HUES48 (cell line): ENCODE measurements around the gene TUFM.
"Not testable (repeated sequence)": the region's sequence is repeated elsewhere in the genome, so short reads cannot be mapped to it uniquely, and the experiment has no call there.

ENCODE experiments used
- H3K27ac ChIP-seq: one replicate; pipeline ENCODE4 v1.7.0; 2013; ENCODE audit warnings: low read depth, low read length, inconsistent platforms
- H3K27me3 ChIP-seq: 2 replicates; pipeline ENCODE4 v1.6.1; 2013; ENCODE audit warnings: mild to moderate bottlenecking, low read length; ENCODE audit not compliant: control insufficient read depth, insufficient read depth
- H3K36me3 ChIP-seq: 2 replicates; pipeline ENCODE4 v1.6.1; 2013; ENCODE audit warnings: low read length; ENCODE audit not compliant: control insufficient read depth, insufficient read depth
- H3K4me1 ChIP-seq: 2 replicates; pipeline ENCODE4 v1.6.1; 2013; ENCODE audit warnings: mild to moderate bottlenecking, low read length; ENCODE audit not compliant: control insufficient read depth, insufficient read depth
- H3K4me3 ChIP-seq: 2 replicates; pipeline ENCODE4 v1.5.1; 2013; ENCODE audit warnings: mild to moderate bottlenecking, low read depth, low read length
- H3K9ac ChIP-seq: 2 replicates; pipeline ENCODE4 v1.6.1; 2013; ENCODE audit warnings: mild to moderate bottlenecking, low read depth, low read length, moderate library complexity
- H3K9me3 ChIP-seq: 2 replicates; pipeline ENCODE4 v1.6.1; 2013; ENCODE audit warnings: low read length; ENCODE audit not compliant: control insufficient read depth, insufficient read depth

The TUFM gene

DNA sequence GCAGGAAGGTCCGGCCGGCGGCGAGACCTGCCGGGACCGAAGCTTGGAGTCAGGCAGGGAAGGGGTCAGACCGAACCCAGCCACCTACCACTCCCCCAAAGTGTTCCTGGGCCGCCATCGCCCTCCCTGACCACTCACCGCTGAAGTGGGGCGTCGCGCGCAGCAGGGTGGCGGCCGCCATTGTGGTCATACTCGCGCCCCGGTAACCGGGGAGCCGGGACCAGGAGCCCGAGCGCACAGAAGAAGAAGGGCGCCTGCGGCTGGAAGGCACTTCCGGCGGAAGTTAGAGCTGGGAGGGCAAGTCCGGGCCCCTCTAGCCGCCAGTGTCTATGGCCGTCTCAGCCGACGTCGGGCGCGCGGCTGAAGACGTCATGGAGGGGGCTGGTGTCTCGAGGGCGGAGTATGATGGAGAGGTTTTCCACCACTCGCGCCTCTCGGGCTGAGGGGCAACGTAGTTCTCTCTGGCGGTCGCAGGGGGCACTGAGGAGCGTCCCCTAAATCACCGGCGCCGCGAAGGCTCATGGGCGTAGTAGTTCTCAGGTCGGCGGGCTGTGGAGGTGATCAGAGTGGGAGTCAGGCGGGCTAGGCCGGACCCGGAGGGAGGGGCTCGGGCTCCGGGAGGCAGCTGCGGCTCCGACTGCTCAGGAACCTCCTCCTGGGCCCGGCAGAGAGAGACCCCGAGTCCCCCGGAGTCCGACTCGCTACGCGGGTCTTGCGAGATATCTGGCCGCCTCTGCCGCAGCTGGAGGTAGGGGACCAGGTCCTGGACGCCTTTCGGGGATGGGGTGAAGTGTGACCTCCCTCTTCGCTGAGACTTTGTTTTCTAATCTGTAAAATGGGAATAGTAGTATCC, at the start of gene TUFM:
Gene TUFM, minus strand, starts transcription at position 269 of the 853 bp plus-strand sequence. Its CDS starts 79 bp downstream, at position 190.
- no peaks in the 10 kb centered on the region for H3K9me3 ChIP-seq
- H3K27me3 ChIP-seq, result no peaks in the 10 kb centered on the region
- H3K27ac ChIP-seq, result peak within 1 kb of the TSS; percentile 86
- H3K4me1 ChIP-seq, result no peaks in the 10 kb centered on the region
- peak within 1 kb of the TSS; percentile 87 for H3K9ac ChIP-seq
- peak within 1 kb of the TSS; percentile 96 for H3K4me3 ChIP-seq
- H3K36me3 ChIP-seq, result peaks cover 35% of the 10 kb centered on the region

DNA sequence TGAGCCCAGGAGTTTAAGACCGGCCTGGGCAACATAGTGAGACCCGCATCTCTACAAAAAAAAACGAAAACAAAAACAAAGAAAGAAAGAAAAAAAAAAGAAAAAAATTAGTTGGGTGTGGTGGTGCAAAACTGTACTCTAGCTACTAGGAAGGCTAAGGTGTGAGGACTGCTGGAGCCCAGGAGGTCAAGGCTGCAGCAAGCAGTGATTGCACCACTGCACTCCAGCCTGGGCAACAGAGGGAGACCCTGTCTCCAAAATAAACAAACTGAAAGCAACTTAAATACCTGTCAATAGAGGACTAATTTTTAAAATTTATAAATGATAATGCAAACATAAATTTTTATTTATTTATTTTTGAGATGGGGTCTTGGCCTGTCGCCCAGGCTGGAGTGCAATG, 49.5 kb upstream of the TUFM start:
- Histone ChIP-seq H3K27ac (no peak overlapping the region), H3K9me3 (no peaks in the 10 kb centered on the region), H3K27me3 (no peaks in the 10 kb centered on the region), H3K9ac (no peak overlapping the region), H3K36me3 (no peaks in the 10 kb centered on the region), H3K4me1 (no peaks in the 10 kb centered on the region), H3K4me3 (no peak overlapping the region)

DNA sequence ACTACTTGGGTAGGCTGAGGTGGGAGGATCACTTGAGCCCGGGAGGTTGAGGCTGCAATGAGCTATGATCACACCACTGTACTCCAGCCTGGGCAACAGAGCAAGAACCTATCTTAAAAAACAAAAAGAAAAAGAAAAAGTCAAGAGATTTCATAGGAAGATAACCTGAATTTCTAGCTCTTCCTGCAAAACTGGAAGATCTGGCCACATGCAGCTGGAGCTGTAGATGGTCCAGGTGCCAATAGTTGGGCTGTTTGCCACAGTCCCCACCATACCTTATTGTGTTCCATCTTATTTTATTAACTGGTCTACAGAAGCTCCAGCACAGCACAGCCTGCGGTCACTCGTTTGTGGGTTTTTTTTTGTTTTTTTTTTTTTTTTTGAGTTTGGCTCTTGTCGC, 47.1 kb upstream of the TUFM start:
- Histone ChIP-seq H3K9ac (no peak overlapping the region), H3K9me3 (no peaks in the 10 kb centered on the region), H3K27ac (no peak overlapping the region), H3K27me3 (no peaks in the 10 kb centered on the region), H3K36me3 (no peaks in the 10 kb centered on the region), H3K4me3 (no peak overlapping the region), H3K4me1 (no peaks in the 10 kb centered on the region)

DNA sequence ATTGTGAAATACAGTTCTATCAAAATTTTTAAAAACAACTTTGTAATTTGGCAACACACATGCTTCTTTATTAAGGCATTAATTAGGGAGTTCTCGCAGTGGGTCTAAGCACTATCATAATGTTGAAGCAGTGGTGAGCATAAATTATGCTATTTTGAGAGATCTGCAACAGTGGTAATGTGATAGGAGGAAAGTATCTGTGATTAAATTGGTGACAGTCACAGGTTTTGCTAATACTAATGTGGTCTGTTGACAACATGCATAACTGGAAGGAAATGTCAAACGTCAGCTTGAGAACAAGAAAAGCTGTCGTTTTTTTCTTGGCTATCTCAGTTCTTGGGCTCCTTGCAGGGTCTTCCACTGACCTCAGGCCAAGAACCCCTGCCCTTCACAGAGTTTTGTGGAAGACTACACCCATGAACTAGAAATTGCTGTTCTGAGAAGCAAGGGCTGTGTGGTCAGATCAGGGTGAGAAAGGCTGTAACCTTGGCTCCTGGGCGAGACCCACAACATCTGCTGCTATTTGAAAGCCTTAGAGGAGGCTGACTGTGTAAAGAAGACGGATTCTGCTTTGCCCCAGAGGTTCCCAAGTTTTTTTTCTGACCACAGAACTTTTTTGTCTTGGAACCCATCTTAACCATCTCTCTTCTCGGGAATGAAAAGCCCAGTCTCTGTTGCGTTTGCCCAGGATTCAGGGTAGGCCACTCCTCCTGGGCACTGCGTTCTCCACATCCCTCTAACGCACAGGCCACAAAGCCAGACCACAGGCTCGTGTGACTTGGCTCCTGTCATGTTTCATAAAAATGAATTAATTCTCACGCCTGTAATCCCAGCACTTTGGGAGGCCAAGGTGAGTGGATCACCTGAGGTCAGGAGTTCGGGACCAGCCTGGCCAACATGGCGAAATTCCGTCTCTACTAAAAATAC, 46.1 kb upstream of the TUFM start:
- no peaks in the 10 kb centered on the region for H3K27me3 ChIP-seq
- no peaks in the 10 kb centered on the region for H3K4me1 ChIP-seq
- no peak overlapping the region for H3K27ac ChIP-seq
- no peaks in the 10 kb centered on the region for H3K36me3 ChIP-seq
- no peaks in the 10 kb centered on the region for H3K9me3 ChIP-seq
- no peak overlapping the region for H3K9ac ChIP-seq
- no peak overlapping the region for H3K4me3 ChIP-seq

- not testable (repeated sequence) for H3K36me3 ChIP-seq, H3K9me3 ChIP-seq, H3K27ac ChIP-seq, H3K4me1 ChIP-seq, H3K4me3 ChIP-seq, H3K27me3 ChIP-seq, H3K9ac ChIP-seq
Observed at GRCh38 chr16:28890355-28890754, 44.2 kb upstream of the TUFM start.

DNA sequence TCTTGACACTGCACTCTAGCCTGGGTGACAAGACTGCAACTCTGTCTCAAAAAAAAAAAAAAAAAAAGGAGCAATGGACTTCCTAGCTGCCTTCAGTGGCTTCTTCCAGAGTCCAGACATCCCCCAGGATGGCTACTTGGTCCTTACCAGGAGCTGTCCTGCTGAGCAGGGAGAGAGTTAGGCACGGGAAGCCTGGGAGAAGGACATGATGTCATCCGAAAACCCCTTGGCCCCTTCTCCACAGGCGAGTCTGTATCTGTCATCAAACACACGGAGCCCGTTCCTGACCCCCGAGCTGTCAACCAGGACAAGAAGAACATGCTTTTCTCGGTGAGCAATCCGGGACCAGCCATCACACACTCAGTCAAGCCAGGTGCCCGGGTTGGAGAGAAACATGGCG, 40.8 kb upstream of the TUFM start:
- peaks cover 12% of the 10 kb centered on the region for H3K4me1 ChIP-seq
- H3K27me3 ChIP-seq, result no peaks in the 10 kb centered on the region
- no peak overlapping the region for H3K9ac ChIP-seq
- no peak overlapping the region for H3K4me3 ChIP-seq
- no peak overlapping the region for H3K27ac ChIP-seq
- no peaks in the 10 kb centered on the region for H3K36me3 ChIP-seq
- H3K9me3 ChIP-seq, result no peaks in the 10 kb centered on the region

DNA sequence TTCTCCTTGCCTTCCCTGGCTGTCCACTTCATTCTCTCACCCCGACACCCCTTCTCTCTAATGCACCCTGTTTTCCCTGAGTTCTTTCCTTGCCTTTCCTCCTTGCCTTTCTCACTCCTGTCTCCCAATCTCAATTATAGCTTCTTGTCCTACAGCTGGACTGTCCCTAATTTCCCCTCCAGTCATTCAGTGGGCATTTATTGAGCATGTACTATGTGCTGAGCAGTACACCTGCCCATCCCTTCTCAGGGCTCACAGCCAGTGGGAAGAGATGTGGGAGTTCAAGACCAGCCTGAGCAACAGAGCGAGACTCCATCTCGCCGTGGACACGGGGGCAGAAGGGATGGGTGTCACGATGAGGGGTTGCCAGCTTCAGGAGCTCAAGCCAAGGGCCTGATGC, 37.9 kb upstream of the TUFM start:
- Histone ChIP-seq H3K4me1 (peaks cover 17% of the 10 kb centered on the region), H3K4me3 (no peak overlapping the region), H3K9me3 (no peaks in the 10 kb centered on the region), H3K36me3 (no peaks in the 10 kb centered on the region), H3K9ac (no peak overlapping the region), H3K27me3 (peaks cover 7% of the 10 kb centered on the region), H3K27ac (no peak overlapping the region)

DNA sequence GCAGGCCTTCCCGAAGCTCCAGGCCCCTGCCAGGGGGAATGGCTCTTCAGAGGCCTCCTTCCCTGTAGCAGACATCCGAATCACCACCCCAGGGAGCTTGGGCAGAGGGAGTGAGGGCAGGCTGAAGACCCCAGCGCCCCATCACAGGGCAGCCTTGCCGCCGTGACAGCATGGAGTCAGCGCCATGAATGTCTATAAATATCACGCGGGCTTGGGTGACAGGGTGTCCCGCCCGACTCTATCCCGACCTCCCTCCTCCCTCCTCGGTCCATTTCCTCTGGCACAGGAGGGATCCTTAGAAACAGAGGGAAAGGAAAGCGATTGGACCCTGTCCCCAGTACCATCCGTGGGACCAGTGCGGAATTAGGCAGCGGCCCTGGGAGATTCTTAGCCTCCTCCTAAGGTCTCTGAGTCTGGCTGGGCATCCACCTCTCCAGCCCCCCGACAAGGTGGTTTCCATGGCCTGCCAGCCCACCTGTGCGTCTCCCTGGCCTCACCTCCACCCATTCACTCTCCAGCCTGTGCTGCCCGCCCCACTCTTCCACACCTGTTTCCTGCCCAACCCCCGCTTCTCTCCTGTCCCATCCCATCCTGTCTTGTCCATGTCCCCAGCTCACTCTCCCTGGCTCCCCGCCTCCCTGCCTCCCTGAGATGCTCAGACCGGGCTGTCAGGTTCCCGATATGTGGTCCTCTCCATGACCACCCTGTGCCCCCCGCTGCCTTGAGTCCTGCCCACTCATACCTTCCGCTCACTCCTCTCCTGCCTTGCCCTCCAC, 37.3 kb upstream of the TUFM start:
- no peaks in the 10 kb centered on the region for H3K9me3 ChIP-seq
- no peak overlapping the region for H3K27ac ChIP-seq
- peaks cover 7% of the 10 kb centered on the region for H3K27me3 ChIP-seq
- H3K4me1 ChIP-seq, result peaks cover 17% of the 10 kb centered on the region
- H3K36me3 ChIP-seq, result no peaks in the 10 kb centered on the region
- H3K9ac ChIP-seq, result 0 out of 2 replicates have a peak overlapping the region, but pooled peaks have one; percentile 31
- no peak overlapping the region for H3K4me3 ChIP-seq

DNA sequence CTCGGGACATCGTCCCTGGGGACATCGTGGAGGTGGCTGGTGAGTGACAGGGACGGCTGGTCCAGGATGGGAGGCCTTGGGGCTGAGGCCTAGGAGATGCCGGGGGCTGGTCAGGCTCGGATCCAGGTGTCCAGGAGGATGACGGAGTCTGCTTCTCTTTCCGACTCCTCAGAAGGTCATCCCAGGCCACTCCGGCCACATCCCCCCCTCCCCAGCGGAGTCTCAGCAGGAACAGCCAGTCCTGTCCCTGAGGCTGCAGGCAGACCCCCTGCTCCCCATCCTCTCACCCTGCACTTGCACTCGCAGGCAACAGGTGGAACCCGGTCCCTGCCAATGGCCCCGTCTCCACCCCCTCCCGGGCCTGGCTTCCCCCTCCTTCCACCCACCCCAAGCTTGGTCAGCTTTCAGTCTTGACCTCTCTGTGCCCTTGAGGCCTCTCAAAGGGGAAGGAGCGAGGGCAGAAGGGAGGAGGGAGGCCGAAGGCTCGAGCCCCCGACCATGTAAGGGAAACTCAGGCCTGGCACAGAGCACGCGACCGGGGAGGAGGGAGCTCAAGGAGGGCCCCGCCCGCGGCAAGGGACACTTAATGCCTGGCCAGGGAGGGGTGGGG, 36.5 kb upstream of the TUFM start:
- H3K4me3 ChIP-seq, result no peak overlapping the region
- no peaks in the 10 kb centered on the region for H3K36me3 ChIP-seq
- H3K9ac ChIP-seq, result peak overlapping the region; percentile 31; the same call in 1 of the 2 replicates
- no peaks in the 10 kb centered on the region for H3K9me3 ChIP-seq
- peaks cover 17% of the 10 kb centered on the region for H3K4me1 ChIP-seq
- no peak overlapping the region for H3K27ac ChIP-seq
- peaks cover 7% of the 10 kb centered on the region for H3K27me3 ChIP-seq

DNA sequence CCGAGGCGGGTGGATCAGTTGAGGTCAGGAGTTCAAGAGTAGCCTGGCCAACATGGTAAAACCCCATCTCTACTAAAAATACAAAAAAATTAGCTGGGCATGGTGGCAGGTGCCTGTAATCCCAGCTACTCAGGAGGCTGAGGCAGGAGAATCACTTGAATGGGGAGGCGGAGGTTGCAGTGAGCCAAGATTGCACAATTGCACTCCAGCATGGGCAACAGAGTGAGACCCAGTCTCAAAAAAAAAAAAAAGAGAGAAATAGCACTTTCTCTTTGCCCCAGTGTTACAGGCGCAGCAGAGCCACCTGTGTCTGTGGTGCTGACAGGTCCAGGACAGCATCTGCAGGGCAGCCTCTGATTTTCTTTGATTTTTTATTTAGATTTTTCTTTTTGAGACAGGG, 35.4 kb upstream of the TUFM start:
- H3K27ac ChIP-seq, H3K36me3 ChIP-seq, H3K27me3 ChIP-seq, H3K4me3 ChIP-seq, H3K9me3 ChIP-seq, H3K9ac ChIP-seq: not testable (repeated sequence)
- peaks cover 23% of the 10 kb centered on the region for H3K4me1 ChIP-seq
